ENCODE results near the gene GRIK4. TPM values are rescaled to one million over a fixed set of nuclear protein-coding genes. Genes with fewer than 3 reads are reported as not detected.
"Not testable (repeated sequence)": the region's sequence is repeated elsewhere in the genome, so short reads cannot be mapped to it uniquely, and the experiment has no call there.

GRIK4 gene
- polyA plus RNA-seq, 4 donors: 0.97 to 1.5 (median 1.4) TPM

- no peak for DNase-seq (ENCODE audit: low read depth in 4 of 4, low spot score in 2 of 4)
Measured at GRCh38 chr11:120599816-120600420, 88.4 kb downstream of the GRIK4 start.

- DNase-seq (ENCODE audit: low read depth in 4 of 4, low spot score in 2 of 4): no peak
Measured at GRCh38 chr11:120601536-120601935, 90.0 kb downstream of the GRIK4 start.

GRCh38 chr11:120603071-120603470 lies 91.5 kb downstream of the GRIK4 start:
- DNase-seq (ENCODE audit: low read depth in 4 of 4, low spot score in 2 of 4): no peak

GRCh38 chr11:120605469-120605868 lies 93.9 kb downstream of the GRIK4 start:
- DNase-seq (ENCODE audit: low read depth in 4 of 4, low spot score in 2 of 4): no peak

- no peak for DNase-seq (ENCODE audit: low read depth in 4 of 4, low spot score in 2 of 4)
Measured at GRCh38 chr11:120606211-120607010, 94.9 kb downstream of the GRIK4 start.

- no peak for DNase-seq (ENCODE audit: low read depth in 4 of 4, low spot score in 2 of 4)
Measured at GRCh38 chr11:120608061-120608460, 96.5 kb downstream of the GRIK4 start.

GRCh38 chr11:120608760-120609211 lies 97.2 kb downstream of the GRIK4 start:
- DNase-seq (ENCODE audit: low read depth in 4 of 4, low spot score in 2 of 4): no peak

- DNase-seq (ENCODE audit: low read depth in 4 of 4, low spot score in 2 of 4): no peak
Measured at GRCh38 chr11:120610111-120610510, 98.6 kb downstream of the GRIK4 start.

GRCh38 chr11:120611581-120611980 lies 100.0 kb downstream of the GRIK4 start:
- no peak for DNase-seq (ENCODE audit: low read depth in 4 of 4, low spot score in 2 of 4)

GRCh38 chr11:120612513-120613263 lies 101.1 kb downstream of the GRIK4 start:
- DNase-seq (ENCODE audit: low read depth in 4 of 4, low spot score in 2 of 4): no peak

- no peak for DNase-seq (ENCODE audit: low read depth in 4 of 4, low spot score in 2 of 4)
Measured at GRCh38 chr11:120613264-120614226, 102.0 kb downstream of the GRIK4 start.

GRCh38 chr11:120615391-120615790 lies 103.8 kb downstream of the GRIK4 start:
- DNase-seq (ENCODE audit: low read depth in 4 of 4, low spot score in 2 of 4): no peak

GRCh38 chr11:120618399-120618798 lies 106.9 kb downstream of the GRIK4 start:
- no peak for DNase-seq (ENCODE audit: low read depth in 4 of 4, low spot score in 2 of 4)

- DNase-seq (ENCODE audit: low read depth in 4 of 4, low spot score in 2 of 4): no peak
Measured at GRCh38 chr11:120622189-120622875, 110.8 kb downstream of the GRIK4 start.

GRCh38 chr11:120624992-120625391 lies 113.4 kb downstream of the GRIK4 start:
- DNase-seq (ENCODE audit: low read depth in 4 of 4, low spot score in 2 of 4): not testable (repeated sequence)

- no peak for DNase-seq (ENCODE audit: low read depth in 4 of 4, low spot score in 2 of 4)
Measured at GRCh38 chr11:120625565-120625964, 114.0 kb downstream of the GRIK4 start.

GRCh38 chr11:120626791-120627190 lies 115.2 kb downstream of the GRIK4 start:
- no peak for DNase-seq (ENCODE audit: low read depth in 4 of 4, low spot score in 2 of 4)

- no peak for DNase-seq (ENCODE audit: low read depth in 4 of 4, low spot score in 2 of 4)
Measured at GRCh38 chr11:120627327-120628163, 116.0 kb downstream of the GRIK4 start.

Data from left renal cortex interstitium (tissue), 4 donors.